ENCODE results near the gene CCT8. TPM values are rescaled to one million over a fixed set of nuclear protein-coding genes. Genes with fewer than 3 reads are reported as not detected.

CCT8 gene
- total and polyA plus RNA-seq, 2 of the 4 experiments (the other 2 are of a cell fraction): 172 to 192 TPM

- no peak for TF ChIP-seq CHD1 (IDR thresholded peaks at IDR 0.05; ENCODE audit: low read depth, low read length)
These were observed 20.4 kb downstream of the CCT8 start (continued) for GRCh38 chr21:29053011-29053553.

GRCh38 chr21:29052224-29052623 lies 21.2 kb downstream of the CCT8 start:
- no peak for TF ChIP-seq NFE2L2 (IDR thresholded peaks at IDR 0.05; ENCODE audit: low read depth, low read length)
- no peak for TF ChIP-seq POLR2A (IDR thresholded peaks at IDR 0.05; ENCODE audit: low read depth, low read length)
- TF ChIP-seq MAFK (IDR thresholded peaks at IDR 0.05; ENCODE audit: low read depth, low read length): no peak
- TF ChIP-seq RCOR1 (IDR thresholded peaks at IDR 0.05; ENCODE audit: insufficient replicate concordance, low read length): no peak
- TF ChIP-seq CHD1 (IDR thresholded peaks at IDR 0.05; ENCODE audit: low read depth, low read length): no peak
- TF ChIP-seq CTCF (conservative IDR thresholded peaks at IDR 0.05; ENCODE audit: low read depth, low read length): no peak
- TF ChIP-seq MAZ (IDR thresholded peaks at IDR 0.05; ENCODE audit: borderline replicate concordance, low read depth, low read length): no peak
- TF ChIP-seq CEBPB (IDR thresholded peaks at IDR 0.05; ENCODE audit: low read depth, low read length): no peak
- TF ChIP-seq ELK1 (IDR thresholded peaks at IDR 0.05; ENCODE audit: borderline replicate concordance, low read depth, low read length): no peak

More at GRCh38 chr21:29052224-29052623, 21.2 kb downstream of the CCT8 start:
- DNase-seq (no peak), ATAC-seq (ENCODE audit: low read depth) (no peak)
- Histone ChIP-seq H3K79me1 (ENCODE audit: low read depth in 1 of 2, low read length in 2 of 2) (peaks cover 6 to 10% of the 10 kb centered on the region in 2 experiments; a peak in 3 of 4 replicates), H4K5ac (ENCODE audit: low read depth, low read length) (no peak overlapping the region), H3K27ac (ENCODE audit: insufficient read depth, low read length) (no peak overlapping the region), H3K14ac (replicated peaks; ENCODE audit: low read depth, low read length) (no peak overlapping the region), H2AFZ (replicated peaks; ENCODE audit: low read length, poor library complexity) (no peak overlapping the region), H3K4me1 (ENCODE audit: control insufficient read depth, insufficient read depth, low read length) (peaks cover 8% of the 10 kb centered on the region; the same call in 1 of the 2 replicates), H3K4me3 (ENCODE audit: insufficient read depth, low read depth, low read length) (no peak overlapping the region), H3K9ac (ENCODE audit: low read depth, low read length) (no peak overlapping the region), H3K27me3 (ENCODE audit: control insufficient read depth, insufficient read depth, low read length) (no peaks in the 10 kb centered on the region), H3K23ac (ENCODE audit: low read depth, low read length) (no peak overlapping the region), H2BK20ac (ENCODE audit: low read depth, low read length) (no peak overlapping the region), H3K9me3 (ENCODE audit: control insufficient read depth, insufficient read depth, low read length) (no peaks in the 10 kb centered on the region), H4K8ac (ENCODE audit: low read depth in 2 of 2, low read length in 2 of 2) (no peak overlapping the region), H3K18ac (ENCODE audit: low read depth, low read length) (no peak overlapping the region), H2AK5ac (ENCODE audit: low read depth, low read length) (no peak overlapping the region), H2BK15ac (ENCODE audit: low read depth, low read length) (no peak overlapping the region), H3K56ac (ENCODE audit: extremely low read depth, insufficient read depth, low read length) (no peak overlapping the region), H4K20me1 (ENCODE audit: insufficient read depth, low read length) (no peaks in the 10 kb centered on the region), H2AK9ac (replicated peaks; ENCODE audit: low read depth, low read length, poor library complexity) (no peak overlapping the region), H3K4me2 (ENCODE audit: low read depth, low read length) (no peak overlapping the region), H2BK5ac (ENCODE audit: low read depth, low read length, poor library complexity, severe bottlenecking) (no peak overlapping the region), H4K91ac (ENCODE audit: insufficient read depth, low read depth, low read length) (no peak overlapping the region), H3K36me3 (ENCODE audit: control insufficient read depth, insufficient read depth, low read length) (peaks cover 49% of the 10 kb centered on the region), H3K9me1 (ENCODE audit: insufficient read depth, low read length) (no peaks in the 10 kb centered on the region), H3K4ac (ENCODE audit: low read depth, low read length) (no peak overlapping the region), H2BK120ac (ENCODE audit: low read depth, low read length) (no peak overlapping the region)
- no TSS peak for BruUV-seq (replicated peaks)
- POLR2A ChIA-PET (ENCODE audit: unreplicated experiment): no interaction called here
- intact Hi-C loops (cut with micrococcal nuclease): loop anchor here (2.0 kb wide), 1 partner anchor 15 kb away; no protein-coding TSS in a partner anchor
- CTCF ChIA-PET: no interaction called here
- dilution Hi-C loops (cut with HindIII; ENCODE audit: low sequenced_read_pairs, unreplicated experiment): no loop called here
- WGBS, 2 experiments (ENCODE audit: extremely low coverage in 2 of 2, insufficient read length in 1 of 2): 67% methylated on average over 1 of the region's 5 CpGs; no CpG with 5 or more reads in 1 of the 2 experiments
- in situ Hi-C loops (cut with MboI; ENCODE audit: low sequenced_read_pairs): no loop called here

Data from IMR-90 (cell line).